NCI-H146 treated with DMSO at 0.1 percent for 48 hours (cell line): ENCODE data around the gene INTS14.

Experiments
- DNase-seq: peaks from one replicate; lab custom pipeline; 2025; ENCODE audit not compliant: unreplicated experiment; lab: John Stamatoyannopoulos, UW

Gene INTS14

GRCh38 chr15:65610871-65611718 lies at the start of gene INTS14:
Gene INTS14 (minus strand): TSS chr15:65611131. CDS start chr15:65607380, 3,751 bp downstream.
- peak; percentile 82 for DNase-seq

GRCh38 chr15:65659502-65660052 lies 48.6 kb upstream of the INTS14 start:
- DNase-seq, result no peak

- DNase-seq, result no peak
Measured at GRCh38 chr15:65655457-65655856, 44.5 kb upstream of the INTS14 start.

GRCh38 chr15:65655026-65655425 lies 44.1 kb upstream of the INTS14 start:
- DNase-seq, result no peak

GRCh38 chr15:65653801-65654521 lies 43.0 kb upstream of the INTS14 start:
- no peak for DNase-seq

GRCh38 chr15:65653341-65653740 lies 42.4 kb upstream of the INTS14 start:
- DNase-seq, result no peak

- DNase-seq, result no peak
Measured at GRCh38 chr15:65651831-65652749, 41.2 kb upstream of the INTS14 start.

- DNase-seq, result no peak
Measured at GRCh38 chr15:65651042-65651322, 40.1 kb upstream of the INTS14 start.

- DNase-seq, result no peak
Measured at GRCh38 chr15:65650312-65651041, 39.5 kb upstream of the INTS14 start.

GRCh38 chr15:65646486-65646885 lies 35.6 kb upstream of the INTS14 start:
- no peak for DNase-seq

- DNase-seq, result no peak
Measured at GRCh38 chr15:65645392-65645791, 34.5 kb upstream of the INTS14 start.

- no peak for DNase-seq
Measured at GRCh38 chr15:65644282-65644681, 33.4 kb upstream of the INTS14 start.

- DNase-seq, result no peak
Measured at GRCh38 chr15:65642594-65642993, 31.7 kb upstream of the INTS14 start.

GRCh38 chr15:65641768-65642475 lies 31.0 kb upstream of the INTS14 start:
- no peak for DNase-seq

- DNase-seq, result no peak
Measured at GRCh38 chr15:65639509-65639908, 28.6 kb upstream of the INTS14 start.

- DNase-seq, result peak; percentile 1
Measured at GRCh38 chr15:65638681-65639089, 27.8 kb upstream of the INTS14 start.

GRCh38 chr15:65638109-65638508 lies 27.2 kb upstream of the INTS14 start:
- DNase-seq, result no peak

GRCh38 chr15:65634356-65634755 lies 23.4 kb upstream of the INTS14 start:
- no peak for DNase-seq

GRCh38 chr15:65633752-65634151 lies 22.8 kb upstream of the INTS14 start:
- DNase-seq, result no peak
